ENCODE data around the gene PRPH. TPM values are rescaled to one million over a fixed set of nuclear protein-coding genes. Genes with fewer than 3 reads are reported as not detected.

PRPH gene
- total and polyA plus RNA-seq, 10 of the 15 experiments (the other 5 are each of a cell fraction or from before 2014, with no cell fraction given), result 0.09 to 0.45 (median 0.19) TPM; not detected in 3

DNA sequence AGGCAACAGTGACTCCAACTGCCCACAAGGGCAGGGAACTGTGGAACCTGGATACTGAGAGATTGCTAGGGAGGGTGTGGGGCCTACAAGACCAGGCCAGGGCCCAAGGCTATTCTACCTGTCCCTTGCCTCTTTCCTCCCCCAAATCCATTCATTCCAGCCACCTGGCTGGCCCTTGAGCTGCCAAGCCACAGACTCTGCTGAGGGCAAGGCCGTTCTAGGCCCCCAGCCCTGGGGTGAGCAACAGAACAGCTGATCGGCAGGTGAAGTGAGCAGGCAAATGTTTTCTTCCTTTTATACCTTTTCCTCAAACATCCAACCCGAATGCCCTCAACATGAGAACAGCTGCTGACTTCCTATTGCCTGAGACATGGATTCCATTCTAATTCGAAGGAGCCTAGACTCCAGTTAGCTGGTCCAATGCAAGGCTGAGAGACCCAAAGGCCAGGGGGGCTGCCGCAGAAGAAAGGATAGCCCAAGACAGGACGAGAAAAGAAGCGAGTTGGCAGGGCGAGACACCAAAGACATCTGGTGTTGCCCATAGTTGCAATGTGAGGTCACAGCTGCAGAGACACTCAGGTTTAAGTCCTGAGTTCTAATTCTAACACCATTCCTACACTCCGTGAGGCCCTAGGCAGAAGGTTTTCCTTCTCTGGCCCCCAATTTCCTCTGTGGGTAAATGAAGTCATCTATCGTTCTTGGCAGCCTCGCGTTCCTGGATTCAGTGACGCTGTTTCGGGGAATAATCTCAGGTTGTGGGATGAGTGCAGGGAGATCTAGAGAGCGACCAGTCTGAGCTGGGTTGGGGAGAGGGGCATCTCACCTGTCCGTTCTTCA is 40.4 kb downstream of the PRPH start:
- no peak overlapping the region for H3K27ac ChIP-seq (ENCODE audit: control insufficient read depth, insufficient read depth)
- H3K79me2 ChIP-seq (ENCODE audit: control insufficient read depth, insufficient read depth, low read length), result no peaks in the 10 kb centered on the region
- H3K36me3 ChIP-seq (ENCODE audit: control insufficient read depth in 2 of 2, insufficient read depth in 2 of 2, low read length in 1 of 2), result peaks cover 0 to 3% of the 10 kb centered on the region in 2 experiments; a peak in 2 of 4 replicates
- intact Hi-C loops (cut with micrococcal nuclease; ENCODE audit: unreplicated experiment), result no loop called here
- H4K20me1 ChIP-seq (ENCODE audit: control insufficient read depth, insufficient read depth), result no peaks in the 10 kb centered on the region
- ChIA-PET POLR2A (interaction anchor here (0.5 kb wide), 1 partner anchor 194 kb away, joined by 5 read pairs; no protein-coding TSS in a partner anchor), CTCF (interaction anchor here (0.8 to 4.7 kb wide), 5 partner anchors 12 to 245 kb away, joined by 3 to 25 read pairs (median 4); partner anchors contain the start of gene TROAP), RAD21 (ENCODE audit: unreplicated experiment) (no interaction called here), SMC1A (ENCODE audit: uncharacterized antibody, unreplicated experiment) (interaction anchor here (1.3 kb wide), 1 partner anchor 46 kb away, joined by 5 read pairs; no protein-coding TSS in a partner anchor)
- peaks cover 11 to 12% of the 10 kb centered on the region in 2 experiments for H3K27me3 ChIP-seq (replicated peaks in 1 of 2; ENCODE audit: control insufficient read depth in 2 of 2, insufficient read depth in 2 of 2, low read length in 1 of 2)
- in situ Hi-C loops (cut with MboI), result loop anchor here (5.0 kb wide), 1 partner anchor 48 kb away; no protein-coding TSS in a partner anchor
- no peak for DNase-seq (ENCODE audit: low read depth, low spot score)
- H3K4me3 ChIP-seq, result no peak overlapping the region
- no peaks in the 10 kb centered on the region; the same call in 2 of the 3 replicates for H3K9me3 ChIP-seq (replicated peaks; ENCODE audit: control insufficient read depth, insufficient read depth, low read length)
- BruUV-seq (replicated peaks), result no TSS peak
- no peak for ATAC-seq
- no peak overlapping the region for H3K4me2 ChIP-seq (ENCODE audit: control insufficient read depth, insufficient read depth)
- WGBS (ENCODE audit: insufficient coverage, insufficient replicate concordance, low lambda C conversion rate, missing lambda C conversion rate), result 51% methylated on average over 16 of the region's 16 CpGs
- H2AFZ ChIP-seq (ENCODE audit: control insufficient read depth, low read depth, low read length), result no peak overlapping the region
- H3K4me1 ChIP-seq (ENCODE audit: control insufficient read depth, insufficient read depth, low read length), result no peaks in the 10 kb centered on the region
- FAIRE-seq, result no peak
- no peak overlapping the region for H3K9ac ChIP-seq (ENCODE audit: control insufficient read depth, insufficient read depth, low read length)
- TF ChIP-seq, protein P1, sequence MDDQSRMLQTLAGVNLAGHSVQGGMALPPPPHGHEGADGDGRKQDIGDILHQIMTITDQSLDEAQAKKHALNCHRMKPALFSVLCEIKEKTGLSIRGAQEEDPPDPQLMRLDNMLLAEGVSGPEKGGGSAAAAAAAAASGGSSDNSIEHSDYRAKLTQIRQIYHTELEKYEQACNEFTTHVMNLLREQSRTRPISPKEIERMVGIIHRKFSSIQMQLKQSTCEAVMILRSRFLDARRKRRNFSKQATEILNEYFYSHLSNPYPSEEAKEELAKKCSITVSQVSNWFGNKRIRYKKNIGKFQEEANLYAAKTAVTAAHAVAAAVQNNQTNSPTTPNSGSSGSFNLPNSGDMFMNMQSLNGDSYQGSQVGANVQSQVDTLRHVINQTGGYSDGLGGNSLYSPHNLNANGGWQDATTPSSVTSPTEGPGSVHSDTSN (IDR thresholded peaks at IDR 0.05; ENCODE audit: insufficient replicate concordance, low read depth, low read length), result no peak
- TF ChIP-seq, protein P2, sequence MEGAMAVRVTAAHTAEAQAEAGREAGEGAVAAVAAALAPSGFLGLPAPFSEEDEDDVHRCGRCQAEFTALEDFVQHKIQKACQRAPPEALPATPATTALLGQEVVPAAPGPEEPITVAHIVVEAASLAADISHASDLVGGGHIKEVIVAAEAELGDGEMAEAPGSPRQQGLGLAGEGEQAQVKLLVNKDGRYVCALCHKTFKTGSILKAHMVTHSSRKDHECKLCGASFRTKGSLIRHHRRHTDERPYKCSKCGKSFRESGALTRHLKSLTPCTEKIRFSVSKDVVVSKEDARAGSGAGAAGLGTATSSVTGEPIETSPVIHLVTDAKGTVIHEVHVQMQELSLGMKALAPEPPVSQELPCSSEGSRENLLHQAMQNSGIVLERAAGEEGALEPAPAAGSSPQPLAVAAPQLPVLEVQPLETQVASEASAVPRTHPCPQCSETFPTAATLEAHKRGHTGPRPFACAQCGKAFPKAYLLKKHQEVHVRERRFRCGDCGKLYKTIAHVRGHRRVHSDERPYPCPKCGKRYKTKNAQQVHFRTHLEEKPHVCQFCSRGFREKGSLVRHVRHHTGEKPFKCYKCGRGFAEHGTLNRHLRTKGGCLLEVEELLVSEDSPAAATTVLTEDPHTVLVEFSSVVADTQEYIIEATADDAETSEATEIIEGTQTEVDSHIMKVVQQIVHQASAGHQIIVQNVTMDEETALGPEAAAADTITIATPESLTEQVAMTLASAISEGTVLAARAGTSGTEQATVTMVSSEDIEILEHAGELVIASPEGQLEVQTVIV (IDR thresholded peaks at IDR 0.05; ENCODE audit: borderline replicate concordance, partially characterized antibody), result no peak
- no peak for TF ChIP-seq RELA (IDR thresholded peaks at IDR 0.05; ENCODE audit: borderline replicate concordance, partially characterized antibody)
- no peak for TF ChIP-seq ZNF274 (IDR thresholded peaks at IDR 0.05; ENCODE audit: insufficient read depth, insufficient read length)
- TF ChIP-seq, protein P3, sequence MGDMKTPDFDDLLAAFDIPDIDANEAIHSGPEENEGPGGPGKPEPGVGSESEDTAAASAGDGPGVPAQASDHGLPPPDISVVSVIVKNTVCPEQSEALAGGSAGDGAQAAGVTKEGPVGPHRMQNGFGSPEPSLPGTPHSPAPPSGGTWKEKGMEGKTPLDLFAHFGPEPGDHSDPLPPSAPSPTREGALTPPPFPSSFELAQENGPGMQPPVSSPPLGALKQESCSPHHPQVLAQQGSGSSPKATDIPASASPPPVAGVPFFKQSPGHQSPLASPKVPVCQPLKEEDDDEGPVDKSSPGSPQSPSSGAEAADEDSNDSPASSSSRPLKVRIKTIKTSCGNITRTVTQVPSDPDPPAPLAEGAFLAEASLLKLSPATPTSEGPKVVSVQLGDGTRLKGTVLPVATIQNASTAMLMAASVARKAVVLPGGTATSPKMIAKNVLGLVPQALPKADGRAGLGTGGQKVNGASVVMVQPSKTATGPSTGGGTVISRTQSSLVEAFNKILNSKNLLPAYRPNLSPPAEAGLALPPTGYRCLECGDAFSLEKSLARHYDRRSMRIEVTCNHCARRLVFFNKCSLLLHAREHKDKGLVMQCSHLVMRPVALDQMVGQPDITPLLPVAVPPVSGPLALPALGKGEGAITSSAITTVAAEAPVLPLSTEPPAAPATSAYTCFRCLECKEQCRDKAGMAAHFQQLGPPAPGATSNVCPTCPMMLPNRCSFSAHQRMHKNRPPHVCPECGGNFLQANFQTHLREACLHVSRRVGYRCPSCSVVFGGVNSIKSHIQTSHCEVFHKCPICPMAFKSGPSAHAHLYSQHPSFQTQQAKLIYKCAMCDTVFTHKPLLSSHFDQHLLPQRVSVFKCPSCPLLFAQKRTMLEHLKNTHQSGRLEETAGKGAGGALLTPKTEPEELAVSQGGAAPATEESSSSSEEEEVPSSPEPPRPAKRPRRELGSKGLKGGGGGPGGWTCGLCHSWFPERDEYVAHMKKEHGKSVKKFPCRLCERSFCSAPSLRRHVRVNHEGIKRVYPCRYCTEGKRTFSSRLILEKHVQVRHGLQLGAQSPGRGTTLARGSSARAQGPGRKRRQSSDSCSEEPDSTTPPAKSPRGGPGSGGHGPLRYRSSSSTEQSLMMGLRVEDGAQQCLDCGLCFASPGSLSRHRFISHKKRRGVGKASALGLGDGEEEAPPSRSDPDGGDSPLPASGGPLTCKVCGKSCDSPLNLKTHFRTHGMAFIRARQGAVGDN (IDR thresholded peaks at IDR 0.05), result no peak
- TF ChIP-seq ZNF384 (IDR thresholded peaks at IDR 0.05; ENCODE audit: borderline replicate concordance, low read depth, low read length), result no peak
- TF ChIP-seq YBX1 (IDR thresholded peaks at IDR 0.05), result no peak
- TF ChIP-seq EED (IDR thresholded peaks at IDR 0.05; ENCODE audit: low read depth), result no peak
- no peak for TF ChIP-seq EZH2 (IDR thresholded peaks at IDR 0.05; ENCODE audit: borderline replicate concordance, control insufficient read depth, low read depth, low read length)
- TF ChIP-seq, protein P4, sequence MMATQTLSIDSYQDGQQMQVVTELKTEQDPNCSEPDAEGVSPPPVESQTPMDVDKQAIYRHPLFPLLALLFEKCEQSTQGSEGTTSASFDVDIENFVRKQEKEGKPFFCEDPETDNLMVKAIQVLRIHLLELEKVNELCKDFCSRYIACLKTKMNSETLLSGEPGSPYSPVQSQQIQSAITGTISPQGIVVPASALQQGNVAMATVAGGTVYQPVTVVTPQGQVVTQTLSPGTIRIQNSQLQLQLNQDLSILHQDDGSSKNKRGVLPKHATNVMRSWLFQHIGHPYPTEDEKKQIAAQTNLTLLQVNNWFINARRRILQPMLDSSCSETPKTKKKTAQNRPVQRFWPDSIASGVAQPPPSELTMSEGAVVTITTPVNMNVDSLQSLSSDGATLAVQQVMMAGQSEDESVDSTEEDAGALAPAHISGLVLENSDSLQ (IDR thresholded peaks at IDR 0.05), result no peak
- TF ChIP-seq POLR2A (IDR thresholded peaks at IDR 0.05; ENCODE audit: low read depth, low read length), result no peak
- no peak for TF ChIP-seq STAT1 (conservative IDR thresholded peaks at IDR 0.05)
- TF ChIP-seq SMC3 (IDR thresholded peaks at IDR 0.05; ENCODE audit: borderline replicate concordance, low read length), result no peak
